SK-N-SH treated with all-trans-retinoic acid at 6 μM for 48 hours (cell line): ENCODE data around the gene KCNH2.

Experiments used
- ARNTL ChIP-seq: fragments of 450-650 bp; formaldehyde crosslinking; IDR thresholded peaks from 2 replicates; pipeline ENCODE4 v1.5.0; 2020; ENCODE audit warnings: low read depth, mild to moderate bottlenecking, moderate library complexity, borderline replicate concordance
- GLIS3 ChIP-seq: fragments of 250-450 bp; sonication (Bioruptor Pico); IDR thresholded peaks from 2 replicates; pipeline ENCODE4 v1.5.0; 2020; ENCODE audit warnings: mild to moderate bottlenecking, moderate library complexity
- ISL1 ChIP-seq: fragments of 250-450 bp; sonication (Bioruptor Pico); IDR thresholded peaks from 2 replicates; pipeline ENCODE4 v2.1.2; 2022; ENCODE audit warnings: mild to moderate bottlenecking, moderate library complexity
- TSHZ2 ChIP-seq: fragments of 250-450 bp; sonication (Bioruptor Pico); IDR thresholded peaks from 2 replicates; pipeline ENCODE4 v1.5.0; 2020; ENCODE audit warnings: mild to moderate bottlenecking, moderate library complexity
- ZC3H10 ChIP-seq: fragments of 250-450 bp; sonication (Bioruptor Pico); IDR thresholded peaks from 2 replicates; pipeline ENCODE4 v1.5.1; 2021; ENCODE audit warnings: mild to moderate bottlenecking, moderate library complexity
- ZFP3 ChIP-seq: fragments of 250-450 bp; sonication (Bioruptor Pico); IDR thresholded peaks from 2 replicates; pipeline ENCODE4 v1.5.0; 2020; ENCODE audit warnings: mild to moderate bottlenecking, moderate library complexity
- ZFP30 ChIP-seq: fragments of 450-650 bp; formaldehyde crosslinking; IDR thresholded peaks from 2 replicates; pipeline ENCODE4 v1.5.0; 2022; ENCODE audit warnings: mild to moderate bottlenecking, moderate library complexity
- ZNF8 ChIP-seq: fragments of 450-650 bp; formaldehyde crosslinking; IDR thresholded peaks from 2 replicates; pipeline ENCODE4 v1.5.0; 2020; ENCODE audit warnings: mild to moderate bottlenecking, moderate library complexity
- TF ChIP-seq, protein P1 (sequence below): fragments of 250-450 bp; sonication (Bioruptor Pico); IDR thresholded peaks from 2 replicates; pipeline ENCODE4 v1.8.0; 2020; ENCODE audit warnings: mild to moderate bottlenecking, moderate library complexity, borderline replicate concordance

- TF ChIP-seq ZC3H10 (CRISPR knock-in tag), result no peak
- no peak for TF ChIP-seq TSHZ2
- no peak for TF ChIP-seq ISL1 (CRISPR knock-in tag)
- TF ChIP-seq ZFP3 (CRISPR knock-in tag), result no peak
- no peak for TF ChIP-seq ZNF8 (CRISPR knock-in tag)
- TF ChIP-seq ARNTL, result no peak
- no peak for TF ChIP-seq GLIS3
- TF ChIP-seq, protein P1, sequence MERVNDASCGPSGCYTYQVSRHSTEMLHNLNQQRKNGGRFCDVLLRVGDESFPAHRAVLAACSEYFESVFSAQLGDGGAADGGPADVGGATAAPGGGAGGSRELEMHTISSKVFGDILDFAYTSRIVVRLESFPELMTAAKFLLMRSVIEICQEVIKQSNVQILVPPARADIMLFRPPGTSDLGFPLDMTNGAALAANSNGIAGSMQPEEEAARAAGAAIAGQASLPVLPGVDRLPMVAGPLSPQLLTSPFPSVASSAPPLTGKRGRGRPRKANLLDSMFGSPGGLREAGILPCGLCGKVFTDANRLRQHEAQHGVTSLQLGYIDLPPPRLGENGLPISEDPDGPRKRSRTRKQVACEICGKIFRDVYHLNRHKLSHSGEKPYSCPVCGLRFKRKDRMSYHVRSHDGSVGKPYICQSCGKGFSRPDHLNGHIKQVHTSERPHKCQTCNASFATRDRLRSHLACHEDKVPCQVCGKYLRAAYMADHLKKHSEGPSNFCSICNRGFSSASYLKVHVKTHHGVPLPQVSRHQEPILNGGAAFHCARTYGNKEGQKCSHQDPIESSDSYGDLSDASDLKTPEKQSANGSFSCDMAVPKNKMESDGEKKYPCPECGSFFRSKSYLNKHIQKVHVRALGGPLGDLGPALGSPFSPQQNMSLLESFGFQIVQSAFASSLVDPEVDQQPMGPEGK (CRISPR knock-in tag), result no peak
- no peak for TF ChIP-seq ZFP30 (CRISPR knock-in tag)
Measured at GRCh38 chr7:150909200-150909995, 68.7 kb downstream of the KCNH2 start.
